GM12878 (cell line): ENCODE data around the gene IMPG2. TPM values are rescaled to one million over a fixed set of nuclear protein-coding genes. Genes with fewer than 3 reads are reported as not detected.

ENCODE experiments used
- ATAC-seq: fragments of 200-7000 bp; cut with Tn5 transposase; 3 replicates; pipeline ENCODE4 v1.9.1; 2020; ENCODE audit warnings: mild to moderate bottlenecking, moderate library complexity
- BruUV-seq: library from RNA; stranded (reverse); fragments of 400-500 nt; replicated peaks from 2 replicates; lab custom pipeline; 2021; lab: Mats Ljungman, UMichigan
- CTCF ChIA-PET: fragments of 300-600 bp; sonication (Branson Sonifier 250); formaldehyde crosslinking; extraction: SDS; loops from one replicate; lab custom pipeline; 2021; ENCODE audit warnings: inconsistent platforms; lab: Yijun Ruan, JAX
- POLR2A ChIA-PET: fragments of 350-600 bp; formaldehyde crosslinking; extraction: SDS; loops from one replicate; lab custom pipeline; 2021; ENCODE audit warnings: inconsistent platforms; lab: Charles Lee
- RAD21 ChIA-PET: fragments of 300-600 bp; sonication (Branson Sonifier 250); formaldehyde crosslinking; loops from one replicate; lab custom pipeline; 2023; ENCODE audit warnings: antibody characterized with exemption; ENCODE audit not compliant: unreplicated experiment; lab: Charles Lee
- SMC1A ChIA-PET: fragments of 300-600 bp; sonication (Branson Sonifier 250); formaldehyde crosslinking; loops from one replicate; lab custom pipeline; 2023; ENCODE audit not compliant: unreplicated experiment, uncharacterized antibody; lab: Charles Lee
- DNase-seq: peaks from one replicate; pipeline ENCODE4 v3.0.0-alpha.2; 2011; ENCODE audit warnings: low read depth, low spot score
- FAIRE-seq: peaks from 3 replicates; lab custom pipeline; 2011; peaks lifted over from hg19 to GRCh38; lab: Jason Lieb, UNC
- H2AFZ ChIP-seq: 2 replicates; pipeline ENCODE4 v1.6.0; 2011; ENCODE audit warnings: low read depth, low read length, control low read depth; ENCODE audit not compliant: control insufficient read depth
- H3K27ac ChIP-seq: 2 replicates; pipeline ENCODE4 v1.5.1; 2011; ENCODE audit warnings: control low read depth; ENCODE audit not compliant: control insufficient read depth, insufficient read depth
- H3K27me3 ChIP-seq, 2 experiments: replicated peaks in 1 of 2; 2 replicates each; pipeline versions ENCODE4 v1.6.0 to v1.6.1; 2011; ENCODE audit warnings: low read length in 1 of 2; ENCODE audit not compliant: control insufficient read depth in 2 of 2, insufficient read depth in 2 of 2
- H3K36me3 ChIP-seq, 2 experiments: 2 replicates each; pipeline ENCODE4 v1.5.1; 2011; ENCODE audit warnings: low read length in 1 of 2; ENCODE audit not compliant: control insufficient read depth in 2 of 2, insufficient read depth in 2 of 2
- H3K4me1 ChIP-seq: 2 replicates; pipeline ENCODE4 v1.6.1; 2011; ENCODE audit warnings: mild to moderate bottlenecking, low read length, moderate library complexity, mixed read lengths; ENCODE audit not compliant: control insufficient read depth, insufficient read depth
- H3K4me2 ChIP-seq: 2 replicates; pipeline ENCODE4 v1.6.0; 2011; ENCODE audit warnings: control low read depth; ENCODE audit not compliant: control insufficient read depth, insufficient read depth
- H3K4me3 ChIP-seq: fragments of 200-600 bp; sonication (generic); 2 replicates; pipeline ENCODE4 v1.5.1; 2016
- H3K79me2 ChIP-seq: 2 replicates; pipeline ENCODE4 v1.6.0; 2011; ENCODE audit warnings: low read length; ENCODE audit not compliant: control insufficient read depth, insufficient read depth
- H3K9ac ChIP-seq: 2 replicates; pipeline ENCODE4 v1.8.0; 2011; ENCODE audit warnings: low read length, control low read depth, mixed read lengths; ENCODE audit not compliant: control insufficient read depth, insufficient read depth
- H3K9me3 ChIP-seq: replicated peaks from 3 replicates; pipeline ENCODE4 v1.5.1; 2011; ENCODE audit warnings: mild to moderate bottlenecking, low read length; ENCODE audit not compliant: control insufficient read depth, insufficient read depth
- H4K20me1 ChIP-seq: 2 replicates; pipeline ENCODE4 v1.6.0; 2011; ENCODE audit not compliant: control insufficient read depth, insufficient read depth
- EZH2 ChIP-seq: IDR thresholded peaks from 2 replicates; pipeline ENCODE4 v1.6.1; 2012; ENCODE audit warnings: low read depth, mild to moderate bottlenecking, control low read depth, inconsistent platforms, low read length, borderline replicate concordance; ENCODE audit not compliant: control insufficient read depth
- GABPA ChIP-seq: IDR thresholded peaks from 2 replicates; pipeline ENCODE4 v1.6.1; 2014; ENCODE audit warnings: antibody characterized with exemption, low read depth, mild to moderate bottlenecking, inconsistent platforms
- HDGF ChIP-seq: fragments of 450-650 bp; IDR thresholded peaks from 2 replicates; pipeline ENCODE4 v1.6.1; 2016; ENCODE audit warnings: antibody characterized with exemption
- MEF2A ChIP-seq: IDR thresholded peaks from 2 replicates; pipeline ENCODE4 v1.6.1; 2011; ENCODE audit warnings: low read depth, mild to moderate bottlenecking, low read length, moderate library complexity; ENCODE audit not compliant: insufficient read depth
- MEF2B ChIP-seq: fragments of 450-650 bp; IDR thresholded peaks from 2 replicates; pipeline ENCODE4 v1.6.1; 2018; ENCODE audit warnings: mild to moderate bottlenecking, moderate library complexity; ENCODE audit not compliant: partially characterized antibody, poor library complexity, severe bottlenecking
- MTA2 ChIP-seq: fragments of 450-650 bp; IDR thresholded peaks from 2 replicates; pipeline ENCODE4 v1.6.1; 2016; ENCODE audit warnings: low read depth, mild to moderate bottlenecking, moderate library complexity
- MTA3 ChIP-seq: IDR thresholded peaks from 2 replicates; pipeline ENCODE4 v1.6.1; 2012; ENCODE audit warnings: low read length, inconsistent platforms, borderline replicate concordance
- NR2C2 ChIP-seq: IDR thresholded peaks from 2 replicates; pipeline ENCODE4 v1.6.1; 2011; ENCODE audit warnings: borderline replicate concordance, low read depth; ENCODE audit not compliant: control insufficient read depth, insufficient read length
- POLR2AphosphoS2 ChIP-seq: IDR thresholded peaks from 2 replicates; pipeline ENCODE4 v1.6.1; 2011; ENCODE audit warnings: low read depth, mild to moderate bottlenecking, low read length, improper control_type of control experiment, moderate library complexity
- SIX5 ChIP-seq: IDR thresholded peaks from 2 replicates; pipeline ENCODE4 v1.6.1; 2011; ENCODE audit warnings: mild to moderate bottlenecking, low read depth, low read length, moderate library complexity; ENCODE audit not compliant: severe bottlenecking
- STAT1 ChIP-seq: fragments of 450-650 bp; conservative IDR thresholded peaks from 2 replicates; pipeline ENCODE4 v1.6.1; 2014; ENCODE audit warnings: antibody characterized with exemption, mild to moderate bottlenecking
- TBL1XR1 ChIP-seq: IDR thresholded peaks from 2 replicates; pipeline ENCODE4 v1.6.1; 2012; ENCODE audit warnings: low read depth, low read length, improper control_type of control experiment
- ZBED1 ChIP-seq: IDR thresholded peaks from 2 replicates; pipeline ENCODE4 v1.6.1; 2016; ENCODE audit warnings: borderline replicate concordance
- ZNF24 ChIP-seq: fragments of 450-650 bp; IDR thresholded peaks from 2 replicates; pipeline ENCODE4 v1.6.1; 2017; ENCODE audit warnings: antibody characterized with exemption, mild to moderate bottlenecking
- WGBS: methylation state at CpG from one replicate; pipeline ENCODE4 v1.1.6; 2016; ENCODE audit warnings: low lambda C conversion rate; ENCODE audit not compliant: insufficient replicate concordance, insufficient coverage; ENCODE audit errors: missing lambda C conversion rate; 5-methylcytosine and 5-hydroxymethylcytosine counted together
- in situ Hi-C: fragments of 300-500 bp; cut with MboI; formaldehyde crosslinking; loops from 9 replicates; pipeline ENCODE4 v1.14.3; 2018; ENCODE audit warnings: mixed read lengths
- intact Hi-C: fragments of 100-400 bp; cut with micrococcal nuclease; formaldehyde crosslinking; loops from one replicate; pipeline ENCODE4 v1.14.2; 2022; ENCODE audit not compliant: unreplicated experiment
- polyA plus RNA-seq, 11 experiments: library from polyadenylated mRNA; depleted of rRNA in 4 of 11; unstranded in 6 of 11; stranded (reverse) in 5 of 11; fragments of >200 nt; fragmentation: Nextera tagmentation in 4 of 11; fragmentation: Illumina TruSeq in 1 of 11; extraction: Ambion mirVana in 4 of 11; extraction: Trizol in 1 of 11; gene quantifications; 1 replicate in 1 of 11; 2 replicates in 10 of 11; pipeline versions ENCODE4 v1.2.1 to v1.2.3, GENCODE V29; 2011 to 2016; ENCODE audit warnings: inconsistent platforms in 2 of 11, missing spikeins in 2 of 11, low read depth in 1 of 11
- total RNA-seq, 4 experiments: library from RNA; depleted of rRNA in 3 of 4; stranded (reverse); fragments of >200 nt in 3 of 4; fragmentation: Illumina TruSeq in 1 of 4; extraction: Trizol in 1 of 4; gene quantifications; 2 replicates each; pipeline versions ENCODE4 v1.2.1 to v1.2.3, GENCODE V29; 2013 to 2021
- TF ChIP-seq, protein P1 (sequence below): IDR thresholded peaks from 2 replicates; pipeline ENCODE4 v1.6.1; 2011; ENCODE audit warnings: mild to moderate bottlenecking, low read depth, low read length, moderate library complexity; ENCODE audit not compliant: insufficient replicate concordance
- TF ChIP-seq, protein P2 (sequence below): fragments of 450-650 bp; IDR thresholded peaks from 2 replicates; pipeline ENCODE4 v1.6.1; 2017; ENCODE audit warnings: low read depth, mild to moderate bottlenecking, moderate library complexity
- TF ChIP-seq, protein P3 (sequence below): fragments of 450-650 bp; IDR thresholded peaks from 2 replicates; pipeline ENCODE4 v1.6.1; 2018; ENCODE audit warnings: mild to moderate bottlenecking, low read depth, moderate library complexity; ENCODE audit not compliant: partially characterized antibody
- TF ChIP-seq, protein P4 (sequence below): IDR thresholded peaks from 2 replicates; pipeline ENCODE4 v1.6.1; 2012; ENCODE audit warnings: low read depth, low read length, improper control_type of control experiment

The IMPG2 gene
- total and polyA plus RNA-seq, 10 of the 15 experiments (the other 5 are each of a cell fraction or from before 2014, with no cell fraction given): under 0.01 to 0.17 (median 0.10) TPM; not detected in 3

DNA sequence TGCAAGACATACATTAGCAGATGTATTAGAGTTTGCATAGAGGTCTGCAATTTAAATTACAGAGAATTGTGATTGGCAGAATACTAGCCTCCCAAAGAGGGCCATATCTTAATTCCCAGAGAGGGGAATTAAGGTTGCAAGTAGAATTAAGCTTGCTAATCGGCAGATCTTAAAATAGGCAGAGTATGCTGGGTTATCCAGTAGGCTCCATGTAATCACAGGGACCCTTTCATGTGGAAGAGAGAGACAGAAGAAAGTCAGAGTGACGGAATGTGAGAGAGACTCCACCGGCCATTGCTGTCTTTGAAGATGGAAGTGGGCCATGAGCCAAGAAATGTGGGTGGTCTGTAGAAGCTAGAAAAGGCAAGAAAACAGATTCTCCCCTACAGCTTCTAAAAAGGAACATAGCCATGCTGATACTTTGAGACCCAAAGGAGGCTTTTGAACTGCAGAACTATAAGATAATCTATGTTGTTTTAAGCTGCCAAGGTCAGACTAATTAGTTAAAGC, 38.8 kb downstream of the IMPG2 start:
- Histone ChIP-seq H3K36me3 (no peaks in the 10 kb centered on the region), H3K9me3 (no peaks in the 10 kb centered on the region), H4K20me1 (no peaks in the 10 kb centered on the region), H3K4me3 (no peak overlapping the region), H3K27me3 (no peaks in the 10 kb centered on the region), H3K4me2 (no peak overlapping the region), H3K9ac (no peak overlapping the region), H2AFZ (no peak overlapping the region), H3K4me1 (no peaks in the 10 kb centered on the region), H3K27ac (no peak overlapping the region), H3K79me2 (no peaks in the 10 kb centered on the region)
- no peak for TF ChIP-seq SIX5
- TF ChIP-seq MEF2A: no peak
- TF ChIP-seq POLR2AphosphoS2: no peak
- no peak for TF ChIP-seq TBL1XR1
- TF ChIP-seq STAT1: no peak
- TF ChIP-seq, protein P1, sequence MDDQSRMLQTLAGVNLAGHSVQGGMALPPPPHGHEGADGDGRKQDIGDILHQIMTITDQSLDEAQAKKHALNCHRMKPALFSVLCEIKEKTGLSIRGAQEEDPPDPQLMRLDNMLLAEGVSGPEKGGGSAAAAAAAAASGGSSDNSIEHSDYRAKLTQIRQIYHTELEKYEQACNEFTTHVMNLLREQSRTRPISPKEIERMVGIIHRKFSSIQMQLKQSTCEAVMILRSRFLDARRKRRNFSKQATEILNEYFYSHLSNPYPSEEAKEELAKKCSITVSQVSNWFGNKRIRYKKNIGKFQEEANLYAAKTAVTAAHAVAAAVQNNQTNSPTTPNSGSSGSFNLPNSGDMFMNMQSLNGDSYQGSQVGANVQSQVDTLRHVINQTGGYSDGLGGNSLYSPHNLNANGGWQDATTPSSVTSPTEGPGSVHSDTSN: no peak
- TF ChIP-seq ZNF24: no peak
- TF ChIP-seq GABPA: no peak
- no peak for TF ChIP-seq MEF2B
- TF ChIP-seq MTA2: no peak
- TF ChIP-seq EZH2: no peak
- TF ChIP-seq HDGF: no peak
- TF ChIP-seq MTA3: no peak
- TF ChIP-seq, protein P2, sequence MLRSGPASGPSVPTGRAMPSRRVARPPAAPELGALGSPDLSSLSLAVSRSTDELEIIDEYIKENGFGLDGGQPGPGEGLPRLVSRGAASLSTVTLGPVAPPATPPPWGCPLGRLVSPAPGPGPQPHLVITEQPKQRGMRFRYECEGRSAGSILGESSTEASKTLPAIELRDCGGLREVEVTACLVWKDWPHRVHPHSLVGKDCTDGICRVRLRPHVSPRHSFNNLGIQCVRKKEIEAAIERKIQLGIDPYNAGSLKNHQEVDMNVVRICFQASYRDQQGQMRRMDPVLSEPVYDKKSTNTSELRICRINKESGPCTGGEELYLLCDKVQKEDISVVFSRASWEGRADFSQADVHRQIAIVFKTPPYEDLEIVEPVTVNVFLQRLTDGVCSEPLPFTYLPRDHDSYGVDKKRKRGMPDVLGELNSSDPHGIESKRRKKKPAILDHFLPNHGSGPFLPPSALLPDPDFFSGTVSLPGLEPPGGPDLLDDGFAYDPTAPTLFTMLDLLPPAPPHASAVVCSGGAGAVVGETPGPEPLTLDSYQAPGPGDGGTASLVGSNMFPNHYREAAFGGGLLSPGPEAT: no peak
- TF ChIP-seq, protein P3, sequence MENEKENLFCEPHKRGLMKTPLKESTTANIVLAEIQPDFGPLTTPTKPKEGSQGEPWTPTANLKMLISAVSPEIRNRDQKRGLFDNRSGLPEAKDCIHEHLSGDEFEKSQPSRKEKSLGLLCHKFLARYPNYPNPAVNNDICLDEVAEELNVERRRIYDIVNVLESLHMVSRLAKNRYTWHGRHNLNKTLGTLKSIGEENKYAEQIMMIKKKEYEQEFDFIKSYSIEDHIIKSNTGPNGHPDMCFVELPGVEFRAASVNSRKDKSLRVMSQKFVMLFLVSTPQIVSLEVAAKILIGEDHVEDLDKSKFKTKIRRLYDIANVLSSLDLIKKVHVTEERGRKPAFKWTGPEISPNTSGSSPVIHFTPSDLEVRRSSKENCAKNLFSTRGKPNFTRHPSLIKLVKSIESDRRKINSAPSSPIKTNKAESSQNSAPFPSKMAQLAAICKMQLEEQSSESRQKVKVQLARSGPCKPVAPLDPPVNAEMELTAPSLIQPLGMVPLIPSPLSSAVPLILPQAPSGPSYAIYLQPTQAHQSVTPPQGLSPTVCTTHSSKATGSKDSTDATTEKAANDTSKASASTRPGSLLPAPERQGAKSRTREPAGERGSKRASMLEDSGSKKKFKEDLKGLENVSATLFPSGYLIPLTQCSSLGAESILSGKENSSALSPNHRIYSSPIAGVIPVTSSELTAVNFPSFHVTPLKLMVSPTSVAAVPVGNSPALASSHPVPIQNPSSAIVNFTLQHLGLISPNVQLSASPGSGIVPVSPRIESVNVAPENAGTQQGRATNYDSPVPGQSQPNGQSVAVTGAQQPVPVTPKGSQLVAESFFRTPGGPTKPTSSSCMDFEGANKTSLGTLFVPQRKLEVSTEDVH: no peak
- TF ChIP-seq, protein P4, sequence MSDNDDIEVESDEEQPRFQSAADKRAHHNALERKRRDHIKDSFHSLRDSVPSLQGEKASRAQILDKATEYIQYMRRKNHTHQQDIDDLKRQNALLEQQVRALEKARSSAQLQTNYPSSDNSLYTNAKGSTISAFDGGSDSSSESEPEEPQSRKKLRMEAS: no peak
- TF ChIP-seq ZBED1: no peak
- no peak for TF ChIP-seq NR2C2
- ChIA-PET SMC1A (interaction anchor here (0.6 kb wide), 1 partner anchor 65 kb away, joined by 3 read pairs; no protein-coding TSS in a partner anchor), RAD21 (no interaction called here), POLR2A (interaction anchor here (0.6 kb wide), 1 partner anchor 8 kb away, joined by 3 read pairs; no protein-coding TSS in a partner anchor), CTCF (no interaction called here)
- 87% methylated on average over 3 of the region's 3 CpGs for WGBS
- ATAC-seq (no peak), DNase-seq (no peak), FAIRE-seq (no peak)
- intact Hi-C loops: no loop called here
- in situ Hi-C loops: no loop called here
- no TSS peak for BruUV-seq
